Activated CD4-positive, alpha-beta T cell treated with anti-CD3 and anti-CD28 coated beads, Interleukin-2, Interleukin-4, amounts not matched to agents 100 ng/mL and 50 ng/mL, durations not matched to agents 16 hours and 8 hours (primary cell): ENCODE measurements around the gene RNF123.
"Not testable (repeated sequence)": the region's sequence is repeated elsewhere in the genome, so short reads cannot be mapped to it uniquely, and the experiment has no call there.

ENCODE experiments used
- DNase-seq: peaks from one replicate; pipeline ENCODE4 v3.0.0-alpha.2; 2020; ENCODE audit warnings: low spot score

Gene RNF123

GRCh38 chr3:49720855-49721595 lies 31.7 kb downstream of the RNF123 start:
- DNase-seq = no peak

DNA sequence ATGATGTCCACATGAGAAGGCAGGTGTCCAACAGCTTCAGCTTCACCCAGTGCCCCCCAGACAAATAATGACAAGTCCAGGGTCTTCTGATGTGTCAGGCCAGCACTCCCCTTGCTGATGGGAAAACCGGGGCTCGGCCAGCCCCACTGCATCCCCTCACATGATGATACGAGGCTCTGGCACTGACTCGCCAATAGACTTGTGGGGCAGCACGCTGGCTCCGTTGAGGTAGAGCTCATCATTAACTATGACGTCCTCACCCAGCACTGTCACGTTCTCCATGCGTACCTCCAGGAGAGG lies 32.2 kb downstream of the RNF123 start:
- no peak for DNase-seq

DNA sequence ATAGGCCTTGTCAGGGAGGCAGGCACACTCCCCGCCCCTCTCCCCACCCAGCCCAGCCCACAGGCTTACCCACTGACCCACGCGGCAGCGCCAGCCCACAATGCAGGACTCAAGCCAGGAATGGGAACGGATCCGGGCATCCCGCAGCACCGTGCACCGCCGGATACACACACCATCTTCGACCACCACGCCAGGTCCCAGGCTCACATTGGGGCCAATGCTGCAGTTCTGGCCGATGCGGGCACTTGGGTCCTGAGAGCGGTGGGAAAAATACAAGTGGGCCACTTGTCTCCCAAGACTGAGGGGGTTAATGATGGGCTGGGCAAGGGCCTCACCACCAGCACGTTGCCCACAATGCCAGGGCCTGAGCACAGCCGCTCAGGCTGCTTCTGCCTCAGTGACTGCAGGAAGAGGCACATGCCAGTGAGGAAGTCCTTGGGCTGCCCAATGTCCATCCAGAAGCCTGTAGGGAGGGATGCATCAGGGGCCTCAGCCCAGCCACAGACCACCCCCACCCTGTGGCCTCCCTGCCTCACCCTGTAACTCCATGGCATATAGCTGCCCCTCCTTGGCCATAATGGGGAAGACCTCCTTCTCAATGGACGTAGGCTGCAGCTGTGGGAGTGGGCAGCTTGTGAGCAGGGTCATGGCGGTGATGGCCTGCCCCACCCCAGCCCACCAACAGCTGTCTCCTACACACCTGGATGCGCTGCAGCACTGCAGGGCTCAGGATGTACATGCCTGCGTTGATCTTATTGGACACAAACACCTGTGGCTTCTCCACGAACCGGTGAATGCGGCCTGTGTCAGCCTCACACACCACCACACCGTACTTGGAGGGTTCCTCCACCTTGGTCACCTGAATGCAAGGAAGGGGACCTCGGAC lies 32.8 kb downstream of the RNF123 start:
- DNase-seq = no peak

- no peak for DNase-seq
Measured at GRCh38 chr3:49722896-49723295, 33.5 kb downstream of the RNF123 start.

DNA sequence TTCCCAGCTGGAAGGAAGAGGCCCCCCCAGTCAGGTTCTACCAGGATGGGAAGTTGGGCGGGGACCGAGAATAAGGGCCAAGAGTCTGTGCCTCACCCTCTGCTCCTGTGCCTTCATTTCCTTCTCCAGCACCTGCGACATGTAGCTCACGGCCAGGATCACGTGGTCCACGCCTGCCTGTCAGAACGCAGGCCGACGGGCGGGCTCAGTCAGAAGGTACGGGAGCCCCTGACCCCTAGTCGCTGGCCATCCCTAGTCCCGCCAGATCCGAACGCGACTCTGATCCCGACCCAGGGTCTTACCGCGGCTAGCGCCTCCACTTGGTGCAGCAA lies 33.9 kb downstream of the RNF123 start:
- peak; percentile 62 for DNase-seq

GRCh38 chr3:49723628-49724551 lies 34.5 kb downstream of the RNF123 start, which contains the start of gene GMPPB:
Gene GMPPB, minus strand, starts transcription at chr3:49723951. Its CDS starts 225 bp downstream, at chr3:49723726.
- DNase-seq = peak; percentile 96

DNA sequence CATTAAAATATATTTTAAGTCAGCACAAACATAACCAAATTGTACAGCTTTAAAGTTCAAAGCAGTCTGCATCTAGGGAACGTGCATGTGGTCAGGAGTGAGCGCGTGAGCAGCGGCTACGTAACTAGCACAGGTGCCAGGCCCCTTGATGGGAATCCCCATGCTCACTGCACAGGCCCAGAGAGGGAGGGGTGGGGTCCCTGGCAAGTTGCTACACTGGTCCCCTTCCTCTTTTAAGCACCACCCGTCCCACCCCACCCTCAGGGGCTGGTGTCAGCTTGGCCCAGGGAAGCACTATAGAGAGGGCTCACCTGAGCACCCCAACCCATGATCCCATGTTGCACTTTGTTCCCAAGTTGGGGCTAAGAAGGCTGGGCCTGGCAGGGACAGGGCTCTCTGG lies 35.2 kb downstream of the RNF123 start:
- DNase-seq = no peak

GRCh38 chr3:49725906-49726681 lies 36.7 kb downstream of the RNF123 start:
- no peak for DNase-seq

DNA sequence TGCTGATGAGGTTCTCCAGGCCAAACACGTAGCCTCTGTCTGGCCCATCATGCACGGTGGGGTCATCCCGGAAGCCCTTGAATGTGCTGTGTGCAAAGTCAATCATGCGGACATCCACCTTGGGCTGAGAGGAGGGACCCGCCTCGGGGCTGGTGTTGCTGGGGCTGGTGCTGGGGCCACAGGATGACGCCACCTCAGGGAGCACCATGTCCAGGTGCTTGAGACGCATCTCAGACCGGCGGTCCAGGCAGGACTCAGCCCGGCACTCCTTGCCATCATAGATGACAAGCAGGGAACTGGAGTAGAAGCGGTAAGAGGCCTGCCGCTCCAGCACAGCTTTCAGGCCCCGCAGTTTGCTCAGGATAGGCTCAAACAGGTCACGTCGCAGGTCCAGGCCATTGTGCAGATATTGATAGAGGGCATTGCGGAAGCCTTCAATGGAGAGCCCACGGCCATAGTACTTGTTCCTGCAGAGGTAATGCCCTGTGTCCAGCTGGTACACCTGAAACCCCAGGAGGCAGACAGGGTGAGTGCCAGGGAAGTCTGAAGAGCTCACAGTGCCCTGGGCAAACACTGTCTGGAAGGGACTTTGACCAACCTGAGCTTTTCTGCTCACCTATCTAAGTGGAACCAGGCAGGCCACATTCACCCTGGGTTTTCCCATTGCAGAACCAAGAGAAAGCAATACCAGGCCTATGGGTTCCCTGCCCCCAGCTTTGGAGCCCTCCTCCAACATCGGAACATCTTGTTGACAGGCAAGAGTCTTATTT lies 38.0 kb downstream of the RNF123 start:
- no peak for DNase-seq

- DNase-seq = no peak
Measured at GRCh38 chr3:49727924-49728361, 38.6 kb downstream of the RNF123 start.

GRCh38 chr3:49729966-49730609 lies 40.7 kb downstream of the RNF123 start:
- no peak for DNase-seq

GRCh38 chr3:49732597-49732996 lies 43.2 kb downstream of the RNF123 start:
- no peak for DNase-seq

DNA sequence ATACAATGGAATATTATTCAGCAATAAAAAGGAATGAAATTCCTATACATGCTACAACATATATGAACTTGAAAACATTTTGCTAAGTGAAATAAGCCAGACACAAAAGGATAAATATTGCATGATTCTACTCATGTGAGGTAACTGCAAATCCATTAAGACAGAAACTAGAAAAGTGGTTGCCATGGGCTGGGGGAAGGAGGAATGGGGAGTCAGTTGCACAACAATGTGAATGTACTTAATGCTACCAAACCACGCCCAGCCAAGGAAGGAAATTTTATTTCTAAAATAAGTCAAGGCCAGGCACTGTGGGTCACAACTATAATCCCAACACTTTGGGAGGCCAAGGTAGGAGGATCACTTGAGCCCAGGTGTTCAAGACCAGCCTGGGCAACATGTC lies 44.2 kb downstream of the RNF123 start:
- no peak for DNase-seq

DNA sequence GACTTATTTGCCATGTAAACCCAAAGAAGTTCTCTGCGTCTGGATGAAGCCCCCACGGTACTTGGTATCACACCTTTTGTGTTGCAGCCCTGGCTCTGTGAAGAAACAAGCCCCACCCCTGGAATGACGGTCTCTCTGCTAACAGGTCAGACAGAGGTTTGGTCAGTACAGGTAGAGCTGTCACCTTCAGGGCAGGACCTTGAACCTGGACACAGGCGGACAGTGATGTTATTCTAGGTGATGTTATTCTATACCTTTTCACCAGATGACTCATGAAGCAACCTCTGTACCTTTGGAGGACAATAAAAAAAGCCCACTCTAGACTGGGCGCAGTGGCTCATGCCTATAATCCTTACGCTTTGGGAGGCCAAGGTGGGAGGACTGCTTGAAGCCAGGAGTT lies 45.4 kb downstream of the RNF123 start:
- DNase-seq = no peak

DNA sequence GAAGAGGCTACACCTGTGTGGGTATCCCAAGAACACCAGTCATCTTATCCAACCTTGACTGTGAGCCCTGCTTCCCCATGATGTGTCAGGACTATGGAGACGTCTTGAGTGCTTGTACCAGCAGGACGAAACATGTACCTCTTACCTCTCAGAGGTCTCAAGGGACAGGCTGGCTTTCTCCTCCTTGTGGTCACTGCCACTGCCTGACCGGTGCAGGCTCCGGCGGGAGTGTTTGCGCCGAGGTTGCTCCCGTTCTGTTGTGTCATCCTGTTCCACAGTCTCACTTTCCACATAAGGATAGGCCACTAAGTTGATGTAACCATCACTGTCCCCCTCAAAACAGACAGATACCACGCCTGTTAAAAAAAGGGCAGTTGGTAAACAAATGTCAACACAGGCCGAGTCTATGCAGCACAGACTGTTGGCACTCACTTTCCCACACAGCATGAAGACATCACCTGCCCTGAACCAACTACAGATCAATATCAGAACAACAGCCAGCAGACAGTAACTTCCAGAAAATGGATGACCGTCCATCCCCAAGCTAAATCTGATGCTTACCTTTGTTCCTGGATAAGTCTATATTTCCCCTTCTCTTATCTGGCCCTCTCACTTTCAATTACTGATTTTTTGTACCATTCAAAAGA lies 48.8 kb downstream of the RNF123 start:
- no peak for DNase-seq

- no peak for DNase-seq
Measured at GRCh38 chr3:49740427-49740826, 51.1 kb downstream of the RNF123 start.

DNA sequence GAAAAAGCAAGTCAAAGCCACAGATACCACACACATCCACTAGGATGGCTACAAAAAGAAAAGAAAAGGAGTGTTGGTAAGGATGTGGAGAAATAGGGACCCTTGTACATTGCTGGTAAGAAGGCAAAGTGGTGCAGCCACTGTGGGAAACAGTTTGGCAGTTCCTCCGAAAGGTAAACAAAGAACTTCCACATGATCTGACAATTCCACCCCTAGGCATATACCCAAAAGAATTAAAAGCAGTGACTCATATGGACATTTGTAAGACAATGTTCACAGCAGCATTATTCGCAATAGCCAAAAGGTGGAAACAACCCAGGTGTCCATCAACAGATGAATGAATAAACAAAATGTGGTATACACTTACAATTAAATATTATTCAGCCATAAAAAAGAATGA lies 56.6 kb downstream of the RNF123 start:
- no peak for DNase-seq

DNA sequence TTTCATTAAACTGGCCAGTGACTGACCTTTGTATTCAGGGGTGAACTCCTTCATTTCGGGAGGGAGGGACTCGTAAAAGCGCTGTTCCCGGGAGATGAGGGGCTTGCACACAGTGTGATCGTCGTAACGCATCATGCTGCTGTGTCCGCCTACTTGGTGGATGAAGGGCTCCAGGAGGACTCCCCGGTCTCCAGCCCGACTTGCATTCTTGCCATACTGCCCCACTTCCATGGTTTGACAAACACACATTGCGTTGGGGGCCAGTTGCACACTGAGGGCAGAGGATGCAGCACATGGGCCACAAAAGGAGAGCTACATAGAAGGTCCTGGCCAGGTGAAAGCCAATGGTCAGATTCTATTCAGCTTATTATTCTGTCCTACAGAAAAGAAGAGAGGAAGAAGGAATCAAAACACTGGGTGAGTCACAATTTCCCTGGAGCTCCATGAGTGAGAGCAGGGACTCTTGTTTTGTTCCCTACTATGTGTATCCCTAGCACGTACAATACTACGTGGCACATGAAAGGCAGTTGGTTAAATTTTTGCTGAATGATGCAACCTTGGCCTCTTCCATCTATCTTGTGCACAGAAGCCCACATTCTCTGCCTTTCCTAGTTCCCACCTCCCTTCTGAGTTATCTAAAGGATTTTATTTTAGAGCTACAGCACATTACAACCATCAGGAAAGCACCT lies 58.6 kb downstream of the RNF123 start:
- DNase-seq = no peak

- not testable (repeated sequence) for DNase-seq
Measured at GRCh38 chr3:49748874-49749273, 59.5 kb downstream of the RNF123 start.
